Mesenchymal stem cell (in vitro differentiated cells and primary cell): ENCODE results near the gene MCRS1.

ENCODE experiments used
- DNase-seq: peaks from one replicate; pipeline ENCODE4 v3.0.0-alpha.2; 2013
- H2AFZ ChIP-seq: one replicate; pipeline ENCODE4 v1.6.1; 2013; ENCODE audit warnings: low read depth, mild to moderate bottlenecking, control low read depth, inconsistent platforms, low read length, moderate library complexity
- H2AK5ac ChIP-seq: 2 replicates; pipeline ENCODE4 v1.6.1; 2013; ENCODE audit warnings: low read length, moderate library complexity, mild to moderate bottlenecking, inconsistent platforms; ENCODE audit not compliant: severe bottlenecking
- H2BK120ac ChIP-seq: one replicate; pipeline ENCODE4 v1.6.1; 2013; ENCODE audit warnings: low read depth, mild to moderate bottlenecking, inconsistent platforms, low read length, moderate library complexity
- H2BK12ac ChIP-seq, 2 experiments: one replicate each; pipeline ENCODE4 v1.6.1; 2013; ENCODE audit warnings: inconsistent platforms in 2 of 2, low read length in 2 of 2, mild to moderate bottlenecking in 2 of 2, moderate library complexity in 2 of 2, control low read depth in 1 of 2
- H2BK15ac ChIP-seq: one replicate; pipeline ENCODE4 v1.6.1; 2013; ENCODE audit warnings: mild to moderate bottlenecking, low read depth, inconsistent platforms; ENCODE audit not compliant: poor library complexity, severe bottlenecking
- H2BK5ac ChIP-seq: 2 replicates; pipeline ENCODE4 v1.6.1; 2013; ENCODE audit warnings: low read depth, mild to moderate bottlenecking, low read length, control low read depth, inconsistent platforms; ENCODE audit not compliant: poor library complexity, severe bottlenecking
- H3K14ac ChIP-seq, 2 experiments: one replicate each; pipeline ENCODE4 v1.6.1; 2013; ENCODE audit warnings: inconsistent platforms in 2 of 2, low read length in 2 of 2, control low read depth in 1 of 2, mild to moderate bottlenecking in 1 of 2, moderate library complexity in 1 of 2
- H3K18ac ChIP-seq, 2 experiments: one replicate each; pipeline ENCODE4 v1.6.1; 2013; ENCODE audit warnings: inconsistent platforms in 2 of 2, low read length in 2 of 2, control low read depth in 1 of 2, low read depth in 1 of 2, mild to moderate bottlenecking in 1 of 2
- H3K23ac ChIP-seq, 2 experiments: one replicate each; pipeline ENCODE4 v1.6.1; 2013; ENCODE audit warnings: inconsistent platforms in 2 of 2, low read length in 2 of 2, mild to moderate bottlenecking in 2 of 2, moderate library complexity in 2 of 2, control low read depth in 1 of 2
- H3K27ac ChIP-seq: 2 replicates; pipeline ENCODE4 v1.5.1; 2013; ENCODE audit warnings: mild to moderate bottlenecking, moderate library complexity, low read length, control low read depth, inconsistent platforms; ENCODE audit not compliant: poor library complexity, severe bottlenecking
- H3K27me3 ChIP-seq, 2 experiments: 2 replicates each; pipeline versions ENCODE4 v1.6.1 to v1.7.0; 2013; ENCODE audit warnings: low read length in 2 of 2, mild to moderate bottlenecking in 2 of 2, moderate library complexity in 2 of 2, control low read depth in 1 of 2, inconsistent platforms in 1 of 2; ENCODE audit not compliant: control insufficient read depth in 1 of 2, insufficient read depth in 1 of 2
- H3K36me3 ChIP-seq, 2 experiments: 2 replicates each; pipeline versions ENCODE4 v1.6.1 to v1.7.0; 2013; ENCODE audit warnings: low read length in 2 of 2, control low read depth in 1 of 2, inconsistent platforms in 1 of 2, low read depth in 1 of 2, mild to moderate bottlenecking in 1 of 2; ENCODE audit not compliant: insufficient read depth in 2 of 2, control insufficient read depth in 1 of 2
- H3K4ac ChIP-seq, 2 experiments: one replicate each; pipeline ENCODE4 v1.6.1; 2013; ENCODE audit warnings: inconsistent platforms in 2 of 2, low read length in 2 of 2, mild to moderate bottlenecking in 2 of 2, moderate library complexity in 2 of 2, control low read depth in 1 of 2, low read depth in 1 of 2
- H3K4me1 ChIP-seq: 2 replicates; pipeline ENCODE4 v1.6.1; 2013; ENCODE audit warnings: low read depth, low read length, control low read depth; ENCODE audit not compliant: control insufficient read depth, insufficient read depth
- H3K4me2 ChIP-seq: 2 replicates; pipeline ENCODE4 v1.6.1; 2013; ENCODE audit warnings: low read length, mild to moderate bottlenecking, inconsistent platforms; ENCODE audit not compliant: poor library complexity, severe bottlenecking
- H3K4me3 ChIP-seq, 2 experiments: 2 replicates each; pipeline versions ENCODE4 v1.5.1 to v1.7.0; 2013; ENCODE audit warnings: low read length in 2 of 2, mild to moderate bottlenecking in 2 of 2, control low read depth in 1 of 2, low read depth in 1 of 2; ENCODE audit not compliant: insufficient read depth in 1 of 2
- H3K79me1 ChIP-seq: replicated peaks from 2 replicates; pipeline ENCODE4 v1.6.1; 2013; ENCODE audit warnings: mild to moderate bottlenecking, control low read depth, low read length, inconsistent platforms; ENCODE audit not compliant: poor library complexity, severe bottlenecking
- H3K9ac ChIP-seq: 2 replicates; pipeline ENCODE4 v1.7.0; 2013; ENCODE audit warnings: mild to moderate bottlenecking, low read length, moderate library complexity
- H3K9me3 ChIP-seq: 2 replicates; pipeline ENCODE4 v1.7.0; 2013; ENCODE audit warnings: mild to moderate bottlenecking, low read length; ENCODE audit not compliant: control insufficient read depth
- H4K8ac ChIP-seq: one replicate; pipeline ENCODE4 v1.6.1; 2013; ENCODE audit warnings: inconsistent platforms, mild to moderate bottlenecking, low read length, moderate library complexity
- H4K91ac ChIP-seq: one replicate; pipeline ENCODE4 v1.6.1; 2013; ENCODE audit warnings: mild to moderate bottlenecking, low read length, inconsistent platforms
- WGBS: methylation state at CpG from one replicate; pipeline ENCODE4 v1.1.7; 2013; ENCODE audit warnings: mixed read lengths; 5-methylcytosine and 5-hydroxymethylcytosine counted together

Gene MCRS1

DNA sequence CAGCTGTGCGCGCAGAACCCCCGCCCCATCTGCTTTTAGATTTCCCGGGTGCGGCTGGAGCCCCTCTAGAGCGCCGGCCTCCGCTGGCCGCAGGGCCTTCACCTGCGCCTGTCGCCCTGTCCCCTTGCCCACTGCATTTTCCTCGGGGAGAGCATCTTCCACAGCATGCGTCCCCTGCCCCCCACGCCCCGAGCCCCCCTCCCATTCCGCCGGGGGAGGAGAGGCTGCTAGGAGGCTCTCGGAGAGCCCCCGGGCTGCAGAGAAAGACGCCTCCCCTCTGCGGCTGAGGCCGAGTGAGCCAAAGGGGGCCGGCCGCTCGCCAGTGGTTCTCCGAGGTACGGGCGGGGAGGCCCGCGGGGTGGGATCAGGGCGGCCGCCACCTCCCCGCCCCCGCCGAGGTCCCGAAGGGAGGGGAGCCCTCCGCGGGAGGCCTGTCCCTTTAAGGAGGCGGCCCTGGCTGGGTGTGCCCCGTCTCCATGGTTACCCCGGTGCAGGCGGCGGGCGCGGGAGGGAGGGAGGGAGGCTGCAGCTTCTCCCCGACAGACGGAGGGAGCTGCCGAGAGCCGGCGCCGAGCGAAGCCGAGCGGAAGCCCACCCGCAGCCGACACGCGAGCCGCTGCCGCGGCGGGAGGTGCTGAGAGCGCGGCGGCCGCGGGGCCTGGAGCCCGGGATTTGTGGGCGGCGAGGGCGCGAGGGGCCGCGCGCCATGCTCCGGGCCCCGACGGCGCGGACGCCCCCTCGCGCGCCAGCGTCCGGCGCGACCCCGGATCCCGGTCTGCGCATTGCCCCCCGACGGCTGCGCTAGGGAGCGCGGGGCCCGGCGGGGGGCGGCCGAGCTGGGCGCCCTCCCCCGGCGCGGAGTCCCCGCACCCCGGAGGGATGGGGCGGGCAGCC is 29.2 kb downstream of the MCRS1 start, which contains the start of gene KCNH3:
Gene KCNH3, plus strand, starts transcription at position 521 of the 894 bp plus-strand sequence. CDS start 387 bp downstream, outside the sequence.
- Histone ChIP-seq H3K4me3 (peak within 1 kb of the TSS; percentile 40 to 51), H2BK5ac (no peak within 1 kb of the TSS), H3K9ac (no peak within 1 kb of the TSS), H4K8ac (peak within 1 kb of the TSS; percentile 25), H3K18ac (no peak within 1 kb of the TSS), H3K27me3 (peaks cover 43 to 66% of the 10 kb centered on the region in 2 experiments), H3K79me1 (no peaks in the 10 kb centered on the region), H3K23ac (peak within 1 kb of the TSS in 1 of 2 experiments; percentile 67), H2BK120ac (no peak within 1 kb of the TSS), H3K4me1 (peaks cover 20% of the 10 kb centered on the region), H3K36me3 (no peaks in the 10 kb centered on the region), H3K4me2 (peak within 1 kb of the TSS; percentile 73), H2BK15ac (peak within 1 kb of the TSS; percentile 63), H3K27ac (no peak within 1 kb of the TSS), H4K91ac (peak within 1 kb of the TSS; percentile 19), H2AFZ (no peak within 1 kb of the TSS), H3K14ac (peak within 1 kb of the TSS in 1 of 2 experiments; percentile 2), H3K4ac (no peak within 1 kb of the TSS), H2AK5ac (no peak within 1 kb of the TSS), H3K9me3 (no peaks in the 10 kb centered on the region), H2BK12ac (no peak within 1 kb of the TSS)
- 3% methylated on average over 51 of the region's 107 CpGs for WGBS
- peak; percentile 64 for DNase-seq

DNA sequence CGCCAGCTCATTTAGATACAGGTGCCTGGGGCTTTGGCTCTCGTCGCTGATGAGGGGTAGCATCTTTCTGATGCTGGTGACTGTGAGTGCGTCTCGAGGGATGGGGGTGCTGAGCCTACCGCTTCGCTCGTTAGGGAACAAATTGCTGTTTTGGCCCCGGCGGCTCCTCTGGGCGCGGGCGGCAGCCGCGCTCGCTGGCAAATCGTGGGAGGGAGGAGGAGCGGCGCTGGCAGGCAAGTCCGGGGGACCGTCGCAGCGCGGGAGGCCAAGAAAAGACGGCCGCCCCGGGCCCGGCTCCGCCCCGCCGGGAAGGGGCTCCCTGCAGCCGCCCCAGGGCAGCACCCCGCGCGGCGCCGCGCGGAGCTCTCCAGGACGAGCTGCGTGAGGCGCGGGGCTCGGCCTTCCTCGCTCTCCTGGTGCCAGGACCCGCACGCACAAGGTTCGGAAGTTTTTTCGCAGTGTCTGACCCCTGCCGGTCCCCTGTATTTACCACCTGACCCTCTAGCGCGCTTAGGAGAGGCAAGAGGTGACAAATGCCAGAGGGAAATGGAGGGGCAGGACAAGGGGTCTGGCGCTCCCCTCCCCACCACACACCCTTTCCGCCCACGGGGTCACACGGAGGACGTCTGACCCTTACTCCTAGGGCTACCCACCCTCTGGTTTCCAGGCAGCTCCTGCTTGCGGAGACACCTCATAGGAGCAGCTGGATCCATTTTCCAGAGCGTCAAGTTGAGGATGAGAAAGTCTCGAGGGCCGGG is 30.0 kb downstream of the MCRS1 start:
- H2BK15ac ChIP-seq = no peak overlapping the region
- 2% methylated on average over 57 of the region's 61 CpGs for WGBS
- no peak overlapping the region for H3K4ac ChIP-seq
- H3K4me3 ChIP-seq = peak overlapping the region; percentile 32 to 51
- H4K8ac ChIP-seq = no peak overlapping the region
- H3K4me2 ChIP-seq = peak overlapping the region; percentile 73
- H2BK12ac ChIP-seq = no peak overlapping the region
- no peak overlapping the region for H2BK5ac ChIP-seq
- peak overlapping the region; percentile 19 for H4K91ac ChIP-seq
- peak overlapping the region in 1 of 2 experiments; percentile 2 for H3K14ac ChIP-seq
- no peak overlapping the region for H3K18ac ChIP-seq
- peaks cover 0 to 6% of the 10 kb centered on the region in 2 experiments for H3K36me3 ChIP-seq
- no peaks in the 10 kb centered on the region for H3K79me1 ChIP-seq
- no peak overlapping the region for H2AFZ ChIP-seq
- no peak overlapping the region for H2AK5ac ChIP-seq
- no peak overlapping the region for H2BK120ac ChIP-seq
- no peak overlapping the region for H3K9ac ChIP-seq
- H3K9me3 ChIP-seq = no peaks in the 10 kb centered on the region
- H3K4me1 ChIP-seq = peaks cover 18% of the 10 kb centered on the region
- H3K27ac ChIP-seq = no peak overlapping the region
- peak overlapping the region in 1 of 2 experiments; percentile 67 for H3K23ac ChIP-seq
- H3K27me3 ChIP-seq = peaks cover 35 to 58% of the 10 kb centered on the region in 2 experiments
- DNase-seq = no peak

DNA sequence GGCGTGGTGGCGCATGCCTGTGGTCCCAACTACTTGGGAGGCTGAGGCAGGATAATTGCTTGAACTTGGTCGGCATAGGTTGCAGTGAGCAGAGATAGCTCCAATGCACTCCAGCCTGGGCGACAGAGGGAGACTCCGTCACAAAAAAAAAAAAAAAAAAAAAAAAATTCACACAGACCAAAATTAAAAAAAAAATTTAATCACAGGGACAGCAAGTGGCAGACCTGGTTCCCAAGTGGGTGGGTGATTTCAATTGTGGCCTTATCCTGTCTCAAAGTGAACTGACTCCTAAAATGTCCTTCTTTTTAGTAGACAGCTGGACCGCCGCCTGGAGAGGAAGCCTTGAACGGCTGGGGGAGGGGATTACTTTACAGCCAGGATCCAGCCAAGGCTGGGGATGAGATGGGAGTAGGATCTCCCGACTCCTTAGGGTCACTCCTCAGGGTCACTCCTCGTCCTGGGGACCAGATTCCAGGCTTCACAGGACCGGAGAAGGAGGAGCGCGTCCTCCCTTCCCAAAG is 30.7 kb downstream of the MCRS1 start:
- Histone ChIP-seq H2BK12ac (no peak overlapping the region), H2BK5ac (no peak overlapping the region), H2AK5ac (no peak overlapping the region), H3K79me1 (no peaks in the 10 kb centered on the region), H2BK120ac (no peak overlapping the region), H3K23ac (no peak overlapping the region), H3K4me1 (peaks cover 18% of the 10 kb centered on the region), H3K18ac (no peak overlapping the region), H3K4me2 (peak overlapping the region; percentile 73), H3K4ac (no peak overlapping the region), H4K8ac (no peak overlapping the region), H2AFZ (no peak overlapping the region), H3K4me3 (peak overlapping the region in 1 of 2 experiments; percentile 51), H3K27me3 (peaks cover 28 to 51% of the 10 kb centered on the region in 2 experiments), H3K36me3 (peaks cover 0 to 6% of the 10 kb centered on the region in 2 experiments), H2BK15ac (no peak overlapping the region), H4K91ac (no peak overlapping the region), H3K27ac (no peak overlapping the region), H3K9ac (no peak overlapping the region), H3K14ac (no peak overlapping the region), H3K9me3 (no peaks in the 10 kb centered on the region)
- DNase-seq = no peak
- WGBS = 24% methylated on average over 11 of the region's 13 CpGs
